GM19324 (cell line): Measurements from ENCODE around the gene LECT2.

Experiments used
- ATAC-seq: cut with Tn5 transposase; IDR thresholded peaks from one replicate; pipeline ENCODE4 v1.9.1; 2021; ENCODE audit warnings: mild to moderate bottlenecking, moderate library complexity; ENCODE audit not compliant: unreplicated experiment, low FRiP score

Gene LECT2

GRCh38 chr5:135954899-135955298 lies at the start of gene LECT2:
Gene LECT2, minus strand, starts transcription at chr5:135954983. Its CDS starts 150 bp downstream, at chr5:135954833.
- no peak for ATAC-seq

GRCh38 chr5:136004436-136004835 lies 49.7 kb upstream of the LECT2 start:
- ATAC-seq = no peak

- no peak for ATAC-seq
Measured at GRCh38 chr5:136001466-136001981, 46.7 kb upstream of the LECT2 start.

GRCh38 chr5:136000932-136001331 lies 46.1 kb upstream of the LECT2 start:
- no peak for ATAC-seq

- no peak for ATAC-seq
Measured at GRCh38 chr5:136000147-136000546, 45.4 kb upstream of the LECT2 start.

GRCh38 chr5:135999406-136000139 lies 44.8 kb upstream of the LECT2 start:
- ATAC-seq = no peak

- no peak for ATAC-seq
Measured at GRCh38 chr5:135998889-135999288, 44.1 kb upstream of the LECT2 start.

GRCh38 chr5:135997673-135998335 lies 43.0 kb upstream of the LECT2 start:
- ATAC-seq = no peak

GRCh38 chr5:135996611-135997010 lies 41.8 kb upstream of the LECT2 start:
- no peak for ATAC-seq

- no peak for ATAC-seq
Measured at GRCh38 chr5:135995976-135996375, 41.2 kb upstream of the LECT2 start.

- no peak for ATAC-seq
Measured at GRCh38 chr5:135993880-135994636, 39.3 kb upstream of the LECT2 start.

- ATAC-seq = no peak
Measured at GRCh38 chr5:135993335-135993879, 38.6 kb upstream of the LECT2 start.

- no peak for ATAC-seq
Measured at GRCh38 chr5:135991429-135991828, 36.6 kb upstream of the LECT2 start.

- ATAC-seq = no peak
Measured at GRCh38 chr5:135990528-135991255, 35.9 kb upstream of the LECT2 start.

GRCh38 chr5:135989686-135990085 lies 34.9 kb upstream of the LECT2 start:
- ATAC-seq = no peak

GRCh38 chr5:135988546-135988945 lies 33.8 kb upstream of the LECT2 start:
- no peak for ATAC-seq

GRCh38 chr5:135986891-135987401 lies 32.2 kb upstream of the LECT2 start:
- ATAC-seq = no peak

GRCh38 chr5:135986401-135986800 lies 31.6 kb upstream of the LECT2 start:
- no peak for ATAC-seq

GRCh38 chr5:135985951-135986350 lies 31.2 kb upstream of the LECT2 start:
- no peak for ATAC-seq

GRCh38 chr5:135980620-135981019 lies 25.8 kb upstream of the LECT2 start:
- no peak for ATAC-seq
